ENCODE results near the gene RHOF.

Gene RHOF

DNA sequence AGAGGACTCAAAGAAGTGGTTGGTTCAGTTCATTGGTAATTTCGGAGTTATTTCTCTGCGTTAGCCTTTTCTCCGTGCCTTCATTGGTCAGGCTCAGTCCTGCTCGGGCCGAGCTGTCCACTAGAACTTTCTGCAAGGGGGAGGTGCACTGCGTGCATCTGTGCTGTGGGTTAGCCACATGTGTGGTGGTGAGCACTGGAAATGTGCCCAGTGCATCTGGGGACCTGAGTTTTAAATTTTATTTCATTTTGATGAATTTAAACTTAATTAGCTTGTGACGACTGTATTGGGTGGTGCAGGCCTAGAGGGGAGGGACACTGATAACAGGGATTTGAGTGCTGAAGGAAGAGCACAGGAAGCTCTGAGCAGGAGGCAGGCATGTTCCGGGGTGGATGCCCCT is 34.8 kb upstream of the RHOF start:
- no peak for TF ChIP-seq POLR2AphosphoS5 (IDR thresholded peaks at IDR 0.05; ENCODE audit: low read depth, low read length)
- no peak for TF ChIP-seq POLR2A (IDR thresholded peaks at IDR 0.05; ENCODE audit: low read depth, low read length)
- TF ChIP-seq TAF1 (IDR thresholded peaks at IDR 0.05; ENCODE audit: borderline replicate concordance, low read depth, low read length) = no peak
- DNase-seq (ENCODE audit: insufficient read length) (no peak), FAIRE-seq (no peak)

DNA sequence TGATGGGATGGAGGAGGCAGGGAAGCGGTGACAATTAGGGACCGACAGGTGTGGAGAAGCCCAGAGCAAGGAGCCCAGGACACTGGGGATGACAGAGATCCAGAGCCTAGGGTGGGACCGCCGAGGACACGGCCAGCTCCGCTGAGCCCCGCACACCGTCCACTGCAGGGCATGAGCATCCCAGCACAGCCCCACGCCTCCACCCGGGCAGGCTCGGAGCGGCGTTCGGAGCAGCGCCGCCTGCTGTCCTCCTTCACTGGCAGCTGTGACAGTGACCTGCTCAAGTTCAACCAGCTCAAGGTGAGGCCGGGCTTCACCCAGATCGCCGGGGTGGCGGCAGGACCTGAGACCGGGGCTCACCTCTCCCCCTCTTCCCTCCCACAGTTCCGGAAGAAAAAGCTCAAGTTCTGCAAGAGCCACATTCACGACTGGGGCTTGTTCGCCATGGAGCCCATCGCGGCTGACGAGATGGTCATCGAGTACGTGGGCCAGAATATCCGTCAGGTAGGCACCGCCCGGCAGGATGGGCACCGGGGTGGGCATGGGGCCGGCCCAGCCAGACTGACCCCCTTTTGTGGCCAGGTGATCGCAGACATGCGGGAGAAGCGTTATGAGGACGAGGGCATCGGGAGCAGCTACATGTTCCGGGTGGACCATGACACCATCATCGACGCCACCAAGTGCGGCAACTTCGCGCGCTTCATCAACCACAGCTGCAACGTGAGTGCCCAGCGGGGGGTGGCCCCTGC is 34.0 kb upstream of the RHOF start:
- no peak for TF ChIP-seq POLR2A (IDR thresholded peaks at IDR 0.05; ENCODE audit: low read depth, low read length)
- TF ChIP-seq POLR2AphosphoS5 (IDR thresholded peaks at IDR 0.05; ENCODE audit: low read depth, low read length) = no peak
- no peak for TF ChIP-seq TAF1 (IDR thresholded peaks at IDR 0.05; ENCODE audit: borderline replicate concordance, low read depth, low read length)
- DNase-seq (ENCODE audit: insufficient read length) = no peak
- no peak for FAIRE-seq

DNA sequence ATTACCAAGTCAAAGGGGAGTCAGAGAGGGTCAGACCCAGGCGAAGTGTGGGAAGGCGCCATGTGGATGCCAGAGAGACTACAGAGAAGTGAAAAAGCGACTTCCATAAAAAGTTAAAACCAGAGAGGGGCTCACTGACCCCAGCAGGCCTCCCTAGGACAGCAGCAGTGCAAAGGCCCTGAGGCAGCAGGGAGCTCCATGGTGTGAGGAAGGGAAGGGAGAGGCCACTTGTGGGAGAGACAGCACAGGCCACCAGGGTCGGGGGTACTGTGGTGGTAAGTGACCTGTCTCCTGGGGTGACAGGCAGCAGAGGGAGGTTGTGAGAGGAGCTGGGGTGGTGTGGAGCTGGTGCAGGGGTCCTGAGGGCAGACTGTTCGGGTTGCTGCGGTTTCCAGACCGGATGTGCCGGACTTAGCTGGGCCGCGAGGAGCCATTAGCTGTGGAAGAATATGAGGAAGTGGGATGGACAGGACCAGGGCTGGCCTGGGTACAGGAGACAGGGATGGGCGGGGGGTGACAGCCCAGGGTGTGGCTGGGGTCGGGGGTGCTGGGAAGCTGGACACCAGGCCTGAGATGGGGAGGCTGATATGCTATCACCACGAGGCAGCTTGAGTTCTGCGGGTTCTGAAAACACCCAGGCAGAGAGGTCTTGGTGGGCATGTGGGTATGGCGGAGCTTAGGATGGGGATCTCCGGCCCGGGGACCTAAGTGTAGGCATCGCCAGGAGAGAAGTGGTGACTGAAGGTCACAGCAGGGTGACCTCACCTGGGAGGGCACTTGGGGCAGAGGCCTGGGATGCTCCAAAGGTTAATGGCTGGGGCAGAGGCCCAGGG is 33.0 kb upstream of the RHOF start:
- DNase-seq (ENCODE audit: insufficient read length) (no peak), FAIRE-seq (no peak)
- TF ChIP-seq TAF1 (IDR thresholded peaks at IDR 0.05; ENCODE audit: borderline replicate concordance, low read depth, low read length) = no peak
- no peak for TF ChIP-seq POLR2A (IDR thresholded peaks at IDR 0.05; ENCODE audit: low read depth, low read length)
- no peak for TF ChIP-seq POLR2AphosphoS5 (IDR thresholded peaks at IDR 0.05; ENCODE audit: low read depth, low read length)

DNA sequence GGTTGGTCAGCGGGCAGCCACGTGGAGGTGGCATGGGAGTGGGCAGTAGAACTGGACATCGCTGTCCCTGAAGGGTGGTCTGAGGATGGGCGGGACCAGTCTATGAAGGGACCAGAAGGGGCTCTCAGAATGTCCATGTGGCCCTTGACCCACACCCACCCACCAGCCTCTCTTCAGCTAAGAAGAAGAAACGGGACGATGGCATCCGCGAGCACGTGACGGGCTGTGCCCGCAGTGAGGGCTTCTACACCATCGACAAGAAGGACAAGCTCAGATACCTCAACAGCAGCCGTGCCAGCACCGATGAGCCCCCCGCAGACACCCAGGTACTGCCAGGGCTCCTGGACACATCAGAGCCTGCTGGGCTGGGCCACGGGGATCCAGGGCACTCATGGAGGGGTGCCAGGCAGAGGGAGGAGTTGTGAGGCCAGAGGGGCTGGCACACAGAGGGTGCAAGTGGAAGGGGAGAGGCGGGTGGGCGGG is 31.6 kb upstream of the RHOF start:
- TF ChIP-seq POLR2AphosphoS5 (IDR thresholded peaks at IDR 0.05; ENCODE audit: low read depth, low read length) = peak; percentile 45; the same call in 1 of the 2 replicates
- TF ChIP-seq TAF1 (IDR thresholded peaks at IDR 0.05; ENCODE audit: borderline replicate concordance, low read depth, low read length) = no peak
- FAIRE-seq (no peak), DNase-seq (ENCODE audit: insufficient read length) (no peak)

DNA sequence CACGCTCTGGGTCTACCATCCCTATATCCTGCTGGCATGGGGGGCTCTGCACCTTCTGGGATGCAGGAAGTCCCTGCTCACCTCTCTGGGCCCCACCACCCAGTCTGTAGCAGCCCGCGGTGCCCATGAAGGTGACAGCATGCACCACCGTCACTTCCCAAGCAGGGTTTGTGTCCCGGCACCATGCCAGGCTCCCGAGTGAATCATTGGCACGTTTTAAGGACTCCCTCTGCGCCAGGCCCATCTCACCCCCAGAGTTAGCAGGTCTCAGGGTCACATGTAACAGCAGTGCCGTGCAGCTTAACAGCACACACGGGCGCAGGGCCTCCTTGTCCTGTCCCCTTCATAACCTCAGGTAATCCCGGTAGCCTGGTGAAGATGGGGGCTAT is 30.2 kb upstream of the RHOF start:
- DNase-seq (ENCODE audit: insufficient read length) (no peak), FAIRE-seq (no peak)
- TF ChIP-seq POLR2AphosphoS5 (IDR thresholded peaks at IDR 0.05; ENCODE audit: low read depth, low read length) (no peak), TAF1 (IDR thresholded peaks at IDR 0.05; ENCODE audit: borderline replicate concordance, low read depth, low read length) (no peak), POLR2A (IDR thresholded peaks at IDR 0.05; ENCODE audit: low read depth, low read length) (no peak)

DNA sequence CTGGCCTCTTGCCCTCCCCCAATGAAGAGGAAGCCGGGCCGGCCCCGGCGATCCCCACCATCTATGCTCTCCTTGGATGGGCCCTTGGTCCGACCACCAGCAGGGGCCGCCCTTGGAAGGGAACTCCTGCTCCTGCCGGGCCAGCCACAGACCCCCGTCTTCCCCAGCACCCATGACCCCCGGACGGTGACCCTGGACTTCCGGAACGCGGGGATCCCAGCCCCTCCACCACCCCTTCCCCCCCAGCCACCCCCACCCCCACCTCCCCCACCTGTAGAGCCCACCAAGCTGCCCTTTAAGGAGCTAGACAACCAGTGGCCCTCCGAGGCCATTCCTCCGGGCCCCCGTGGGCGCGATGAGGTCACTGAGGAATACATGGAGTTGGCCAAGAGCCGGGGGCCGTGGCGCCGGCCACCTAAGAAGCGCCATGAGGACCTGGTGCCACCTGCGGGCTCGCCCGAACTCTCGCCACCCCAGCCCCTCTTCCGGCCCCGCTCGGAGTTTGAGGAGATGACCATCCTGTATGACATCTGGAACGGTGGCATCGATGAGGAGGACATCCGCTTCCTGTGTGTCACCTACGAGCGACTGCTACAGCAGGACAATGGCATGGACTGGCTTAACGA is 29.7 kb upstream of the RHOF start:
- no peak for DNase-seq (ENCODE audit: insufficient read length)
- TF ChIP-seq POLR2A (IDR thresholded peaks at IDR 0.05; ENCODE audit: low read depth, low read length) (no peak), TAF1 (IDR thresholded peaks at IDR 0.05; ENCODE audit: borderline replicate concordance, low read depth, low read length) (no peak), POLR2AphosphoS5 (IDR thresholded peaks at IDR 0.05; ENCODE audit: low read depth, low read length) (no peak)
- FAIRE-seq = no peak

DNA sequence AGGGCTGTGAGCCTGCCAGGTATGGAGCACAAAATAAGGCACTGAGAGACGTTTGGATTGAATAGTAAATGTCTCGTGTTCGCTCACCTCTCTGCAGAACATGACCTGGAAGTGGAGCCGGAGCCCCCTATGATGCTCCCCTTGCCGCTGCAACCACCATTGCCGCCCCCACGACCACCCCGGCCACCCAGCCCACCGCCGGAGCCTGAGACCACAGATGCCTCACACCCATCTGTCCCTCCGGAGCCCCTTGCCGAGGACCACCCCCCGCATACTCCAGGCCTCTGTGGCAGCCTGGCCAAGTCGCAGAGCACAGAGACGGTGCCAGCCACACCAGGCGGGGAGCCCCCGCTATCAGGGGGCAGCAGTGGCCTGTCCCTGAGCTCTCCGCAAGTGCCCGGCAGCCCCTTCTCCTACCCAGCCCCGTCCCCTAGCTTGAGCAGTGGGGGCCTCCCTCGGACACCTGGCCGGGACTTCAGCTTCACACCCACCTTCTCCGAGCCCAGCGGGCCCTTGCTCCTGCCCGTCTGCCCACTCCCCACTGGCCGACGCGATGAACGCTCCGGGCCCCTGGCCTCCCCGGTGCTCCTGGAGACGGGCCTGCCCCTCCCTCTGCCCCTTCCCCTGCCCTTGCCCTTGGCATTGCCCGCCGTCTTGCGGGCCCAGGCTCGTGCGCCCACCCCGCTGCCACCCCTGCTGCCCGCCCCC is 29.1 kb upstream of the RHOF start:
- no peak for DNase-seq (ENCODE audit: insufficient read length)
- TF ChIP-seq POLR2AphosphoS5 (IDR thresholded peaks at IDR 0.05; ENCODE audit: low read depth, low read length) (no peak), POLR2A (IDR thresholded peaks at IDR 0.05; ENCODE audit: low read depth, low read length) (no peak), TAF1 (IDR thresholded peaks at IDR 0.05; ENCODE audit: borderline replicate concordance, low read depth, low read length) (no peak)
- FAIRE-seq = no peak

DNA sequence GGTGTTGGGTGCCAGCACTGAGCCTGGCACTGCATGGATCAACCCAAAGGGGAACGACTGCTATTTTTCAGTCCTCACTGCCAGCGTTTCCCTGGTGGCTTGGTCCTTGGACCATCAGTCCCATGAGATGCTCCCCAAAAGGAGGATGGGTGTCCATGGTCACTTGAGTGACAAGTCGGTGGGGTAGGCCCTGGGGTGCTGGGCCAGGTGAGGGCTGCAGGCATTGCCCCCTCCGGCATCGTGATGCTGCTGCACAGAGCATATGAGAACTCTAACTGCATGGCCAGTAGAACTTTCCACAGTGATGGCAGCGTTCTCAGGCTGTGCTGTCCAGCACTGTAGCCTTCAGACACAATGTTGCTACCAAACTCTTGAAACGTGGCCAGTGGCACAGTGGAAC is 26.6 kb upstream of the RHOF start:
- TF ChIP-seq TAF1 (IDR thresholded peaks at IDR 0.05; ENCODE audit: borderline replicate concordance, low read depth, low read length) = no peak
- TF ChIP-seq POLR2A (IDR thresholded peaks at IDR 0.05; ENCODE audit: low read depth, low read length) = no peak
- TF ChIP-seq POLR2AphosphoS5 (IDR thresholded peaks at IDR 0.05; ENCODE audit: low read depth, low read length) = no peak
- no peak for DNase-seq (ENCODE audit: insufficient read length)
- no peak for FAIRE-seq

DNA sequence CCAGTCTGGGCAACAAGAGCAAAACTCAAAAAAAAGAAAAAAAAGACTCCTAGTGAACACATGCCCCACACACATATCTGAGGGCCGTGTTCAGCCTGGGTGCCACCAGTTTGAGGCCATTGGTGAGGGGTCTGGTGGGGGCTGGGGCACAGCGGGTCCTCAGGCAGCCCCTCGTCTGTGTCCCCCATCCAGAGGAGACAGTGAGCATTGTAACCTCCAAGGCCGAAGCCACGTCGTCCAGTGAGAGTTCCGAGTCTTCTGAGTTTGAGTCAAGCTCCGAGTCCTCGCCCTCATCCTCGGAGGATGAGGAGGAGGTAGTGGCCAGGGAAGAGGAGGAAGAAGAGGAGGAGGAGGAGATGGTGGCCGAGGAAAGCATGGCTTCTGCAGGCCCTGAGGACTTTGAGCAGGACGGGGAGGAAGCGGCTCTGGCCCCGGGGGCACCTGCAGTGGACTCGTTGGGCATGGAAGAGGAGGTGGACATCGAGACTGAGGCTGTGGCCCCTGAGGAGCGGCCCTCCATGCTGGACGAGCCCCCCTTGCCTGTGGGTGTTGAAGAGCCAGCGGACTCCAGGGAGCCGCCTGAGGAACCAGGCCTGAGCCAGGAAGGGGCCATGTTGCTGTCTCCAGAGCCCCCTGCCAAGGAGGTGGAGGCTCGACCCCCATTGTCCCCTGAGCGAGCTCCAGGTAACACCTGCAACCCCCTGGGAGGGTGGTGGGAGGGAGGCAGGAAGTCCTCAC is 25.9 kb upstream of the RHOF start:
- DNase-seq (ENCODE audit: insufficient read length) (no peak), FAIRE-seq (no peak)
- no peak for TF ChIP-seq TAF1 (IDR thresholded peaks at IDR 0.05; ENCODE audit: borderline replicate concordance, low read depth, low read length)
- no peak for TF ChIP-seq POLR2A (IDR thresholded peaks at IDR 0.05; ENCODE audit: low read depth, low read length)
- no peak for TF ChIP-seq POLR2AphosphoS5 (IDR thresholded peaks at IDR 0.05; ENCODE audit: low read depth, low read length)

DNA sequence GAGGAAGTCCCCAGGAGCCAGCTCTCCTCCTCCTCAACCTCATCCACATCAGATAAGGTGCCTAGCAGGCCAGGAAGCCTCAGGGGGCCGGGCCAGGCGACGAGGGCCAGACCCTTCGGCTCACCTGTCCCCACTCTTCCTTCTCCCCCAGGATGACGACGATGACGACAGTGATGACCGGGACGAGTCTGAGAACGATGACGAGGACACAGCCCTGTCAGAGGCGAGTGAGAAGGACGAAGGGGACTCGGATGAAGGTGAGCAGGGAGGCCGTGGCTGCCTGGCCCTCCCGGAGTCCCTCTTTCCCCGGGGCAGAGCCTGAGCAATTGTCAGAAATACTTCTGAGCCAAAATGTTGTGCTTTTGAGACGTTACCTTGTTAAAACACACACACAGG is 24.2 kb upstream of the RHOF start:
- FAIRE-seq (no peak), DNase-seq (ENCODE audit: insufficient read length) (no peak)
- no peak for TF ChIP-seq POLR2A (IDR thresholded peaks at IDR 0.05; ENCODE audit: low read depth, low read length)
- no peak for TF ChIP-seq POLR2AphosphoS5 (IDR thresholded peaks at IDR 0.05; ENCODE audit: low read depth, low read length)
- no peak for TF ChIP-seq TAF1 (IDR thresholded peaks at IDR 0.05; ENCODE audit: borderline replicate concordance, low read depth, low read length)

Measured in GM12892 (cell line).